GM23338 (cell line): ENCODE data around the gene MGAT5. TPM values are rescaled to one million over a fixed set of nuclear protein-coding genes. Genes with fewer than 3 reads are reported as not detected.

ENCODE experiments used
- ATAC-seq: fragments of 200-7000 bp; cut with Tn5 transposase; 3 replicates; pipeline ENCODE4 v1.9.1; 2020
- DNase-seq: peaks from one replicate; pipeline ENCODE4 v3.0.0-alpha.2; 2015; ENCODE audit warnings: low spot score
- H2AFZ ChIP-seq: fragments of 200-600 bp; sonication (generic); 2 replicates; pipeline ENCODE4 v1.8.0; 2016; ENCODE audit warnings: antibody characterized with exemption, mild to moderate bottlenecking, moderate library complexity
- H3F3A ChIP-seq: fragments of 200-600 bp; sonication (generic); replicated peaks from 2 replicates; pipeline ENCODE4 v1.8.0; 2017; ENCODE audit warnings: antibody characterized with exemption, mixed run types, low read depth
- H3K27ac ChIP-seq: fragments of 200-600 bp; sonication (generic); 2 replicates; pipeline ENCODE4 v1.6.1; 2016; ENCODE audit warnings: low read depth
- H3K27me3 ChIP-seq: fragments of 200-600 bp; sonication (generic); 2 replicates; pipeline ENCODE4 v1.8.0; 2016; ENCODE audit warnings: mild to moderate bottlenecking, mixed run types, moderate library complexity; ENCODE audit not compliant: insufficient read depth
- H3K36me3 ChIP-seq: fragments of 200-600 bp; sonication (generic); 2 replicates; pipeline ENCODE4 v1.8.0; 2016; ENCODE audit warnings: mild to moderate bottlenecking; ENCODE audit not compliant: insufficient read depth
- H3K4me1 ChIP-seq: fragments of 200-600 bp; sonication (generic); 2 replicates; pipeline ENCODE4 v1.8.0; 2016; ENCODE audit warnings: mild to moderate bottlenecking, moderate library complexity; ENCODE audit not compliant: insufficient read depth
- H3K4me2 ChIP-seq: fragments of 200-600 bp; sonication (generic); 2 replicates; pipeline ENCODE4 v1.7.1; 2017; ENCODE audit warnings: mixed run types
- H3K4me3 ChIP-seq: fragments of 200-600 bp; sonication (generic); 2 replicates; pipeline ENCODE4 v1.6.1; 2016; ENCODE audit warnings: mixed run types
- H3K79me2 ChIP-seq: fragments of 200-600 bp; sonication (generic); replicated peaks from 2 replicates; pipeline ENCODE4 v1.8.0; 2017; ENCODE audit warnings: mild to moderate bottlenecking; ENCODE audit not compliant: insufficient read depth
- H3K9me2 ChIP-seq: fragments of 200-600 bp; sonication (generic); 2 replicates; pipeline ENCODE4 v1.8.0; 2017; ENCODE audit not compliant: insufficient read depth
- H4K20me1 ChIP-seq: fragments of 200-600 bp; sonication (generic); replicated peaks from 2 replicates; pipeline ENCODE4 v1.8.0; 2017; ENCODE audit warnings: mild to moderate bottlenecking; ENCODE audit not compliant: insufficient read depth
- H3K27ac Mint-ChIP-seq: 2 replicates; pipeline ENCODE4 v1.8.0; 2020; ENCODE audit warnings: inconsistent platforms, mild to moderate bottlenecking, moderate library complexity, mixed read lengths
- H3K27me3 Mint-ChIP-seq: 3 replicates; pipeline ENCODE4 v1.8.0; 2022; ENCODE audit warnings: low read depth, mild to moderate bottlenecking, moderate library complexity, mixed read lengths, inconsistent platforms; ENCODE audit not compliant: insufficient read depth, poor library complexity
- H3K36me3 Mint-ChIP-seq: 3 replicates; pipeline ENCODE4 v1.8.0; 2021; ENCODE audit warnings: low read depth, mild to moderate bottlenecking, inconsistent platforms, moderate library complexity, mixed read lengths
- H3K4me1 Mint-ChIP-seq: 3 replicates; pipeline ENCODE4 v1.8.0; 2020; ENCODE audit warnings: mild to moderate bottlenecking, inconsistent platforms, mixed read lengths
- H3K4me3 Mint-ChIP-seq: 3 replicates; pipeline ENCODE4 v1.8.0; 2021; ENCODE audit warnings: moderate library complexity, mild to moderate bottlenecking, inconsistent platforms, mixed read lengths
- H3K9me3 Mint-ChIP-seq: 3 replicates; pipeline ENCODE4 v1.8.0; 2020; ENCODE audit warnings: moderate library complexity, mild to moderate bottlenecking, inconsistent platforms, mixed read lengths
- CREB1 ChIP-seq: fragments of 250-450 bp; sonication (Bioruptor Pico); IDR thresholded peaks from 2 replicates; pipeline ENCODE4 v1.5.0; 2020; ENCODE audit warnings: low read depth, mild to moderate bottlenecking, moderate library complexity
- CTCF ChIP-seq, 2 experiments: fragments of 200-600 bp in 1 of 2; sonication (generic) in 1 of 2; conservative IDR thresholded peaks; 2 replicates each; pipeline versions ENCODE4 v1.5.1 to v1.6.1; 2016 to 2017; ENCODE audit warnings: antibody characterized with exemption in 2 of 2, low read depth in 2 of 2, mild to moderate bottlenecking in 2 of 2, moderate library complexity in 1 of 2
- ETS1 ChIP-seq: IDR thresholded peaks from 2 replicates; pipeline ENCODE4 v1.6.1; 2016; ENCODE audit warnings: antibody characterized with exemption
- EZH2 ChIP-seq: fragments of 200-600 bp; sonication (generic); IDR thresholded peaks from one replicate; pipeline ENCODE4 v1.8.0; 2017; ENCODE audit warnings: antibody characterized with exemption, mild to moderate bottlenecking, low read depth; ENCODE audit not compliant: unreplicated experiment
- EZH2phosphoT487 ChIP-seq: fragments of 200-600 bp; sonication (generic); IDR thresholded peaks from one replicate; pipeline ENCODE4 v1.8.1; 2018; ENCODE audit warnings: antibody characterized with exemption; ENCODE audit not compliant: unreplicated experiment
- JUNB ChIP-seq: IDR thresholded peaks from one replicate; pipeline ENCODE4 v1.6.1; 2016; ENCODE audit warnings: antibody characterized with exemption; ENCODE audit not compliant: unreplicated experiment
- NANOG ChIP-seq: IDR thresholded peaks from 2 replicates; pipeline ENCODE4 v1.6.1; 2016; ENCODE audit warnings: antibody characterized with exemption, borderline replicate concordance
- POLR2AphosphoS5 ChIP-seq: IDR thresholded peaks from 2 replicates; pipeline ENCODE4 v1.6.1; 2016; ENCODE audit warnings: antibody characterized with exemption, low read depth
- REST ChIP-seq: IDR thresholded peaks from one replicate; pipeline ENCODE4 v1.6.1; 2018; ENCODE audit warnings: antibody characterized with exemption; ENCODE audit not compliant: unreplicated experiment
- STAT1 ChIP-seq: IDR thresholded peaks from one replicate; pipeline ENCODE4 v1.6.1; 2016; ENCODE audit warnings: antibody characterized with exemption; ENCODE audit not compliant: unreplicated experiment
- ZNF114 ChIP-seq: fragments of 250-450 bp; sonication (Bioruptor Pico); IDR thresholded peaks from 2 replicates; pipeline ENCODE4 v1.5.0; 2020; ENCODE audit warnings: mild to moderate bottlenecking, moderate library complexity
- ZNF331 ChIP-seq: fragments of 250-450 bp; sonication (Bioruptor Pico); IDR thresholded peaks from 2 replicates; pipeline ENCODE4 v1.5.0; 2020; ENCODE audit warnings: low read depth, mild to moderate bottlenecking, moderate library complexity
- polyA plus RNA-seq: library from polyadenylated mRNA; unstranded; fragments of >200 nt; fragmentation: Nextera tagmentation; extraction: Ambion mirVana; gene quantifications from 2 replicates; pipeline ENCODE4 v1.2.1, GENCODE V29; 2016
- total RNA-seq: library from RNA; depleted of rRNA; stranded (reverse); fragments of >200 nt; shearing (Covaris generic); gene quantifications from 2 replicates; pipeline ENCODE4 v1.2.3, GENCODE V29; 2014

Gene MGAT5
- total and polyA plus RNA-seq, 2 experiments from 2014 or later, result 4.6 to 27.6 TPM

- TF ChIP-seq CTCF (conservative IDR thresholded peaks at IDR 0.05; ENCODE audit: low read depth in 2 of 2) (no peak), ZNF114 (CRISPR knock-in tag) (no peak), EZH2phosphoT487 (no peak), ZNF331 (CRISPR knock-in tag) (no peak), EZH2 (no peak), REST (no peak), JUNB (no peak), CREB1 (CRISPR knock-in tag) (no peak), ETS1 (no peak), POLR2AphosphoS5 (no peak), STAT1 (no peak)
Measured at GRCh38 chr2:134463699-134464022, 209.8 kb downstream of the MGAT5 start (continued).

- H3K27ac Mint-ChIP-seq, result no peak overlapping the region
- ATAC-seq, result no peak
- Histone ChIP-seq H4K20me1 (no peaks in the 10 kb centered on the region), H3K4me1 (no peaks in the 10 kb centered on the region), H2AFZ (no peak overlapping the region), H3K36me3 (no peaks in the 10 kb centered on the region), H3K79me2 (no peaks in the 10 kb centered on the region), H3K9me2 (no peaks in the 10 kb centered on the region), H3K27ac (no peak overlapping the region), H3F3A (no peaks in the 10 kb centered on the region), H3K4me3 (no peak overlapping the region), H3K4me2 (no peak overlapping the region), H3K27me3 (no peaks in the 10 kb centered on the region)
- DNase-seq, result no peak
- no peaks in the 10 kb centered on the region for H3K36me3 Mint-ChIP-seq
- no peak overlapping the region for H3K4me3 Mint-ChIP-seq
- H3K9me3 Mint-ChIP-seq, result no peaks in the 10 kb centered on the region
- peaks cover 6% of the 10 kb centered on the region for H3K4me1 Mint-ChIP-seq
- peaks cover 6% of the 10 kb centered on the region for H3K27me3 Mint-ChIP-seq
- TF ChIP-seq EZH2, result no peak
- TF ChIP-seq JUNB, result no peak
- no peak for TF ChIP-seq CREB1 (CRISPR knock-in tag)
- no peak for TF ChIP-seq POLR2AphosphoS5
- no peak for TF ChIP-seq CTCF (conservative IDR thresholded peaks at IDR 0.05; ENCODE audit: low read depth in 2 of 2)
- TF ChIP-seq NANOG, result no peak
- TF ChIP-seq ZNF114 (CRISPR knock-in tag), result no peak
Measured at GRCh38 chr2:134465228-134466105, 211.6 kb downstream of the MGAT5 start.
